A549 (cell line): ENCODE results near the gene CUL4A.

Experiments
- PHF8 ChIP-seq: fragments of 200-600 bp; sonication (generic); IDR thresholded peaks from 2 replicates; pipeline ENCODE4 v1.6.1; 2016; ENCODE audit warnings: low read depth, mild to moderate bottlenecking, antibody characterized with exemption, moderate library complexity, borderline replicate concordance
- TF ChIP-seq, protein P1 (sequence below): fragments of >200 bp; sonication (Bioruptor Twin); formaldehyde crosslinking; IDR thresholded peaks from 3 replicates; pipeline ENCODE4 v1.5.1; 2016

DNA sequence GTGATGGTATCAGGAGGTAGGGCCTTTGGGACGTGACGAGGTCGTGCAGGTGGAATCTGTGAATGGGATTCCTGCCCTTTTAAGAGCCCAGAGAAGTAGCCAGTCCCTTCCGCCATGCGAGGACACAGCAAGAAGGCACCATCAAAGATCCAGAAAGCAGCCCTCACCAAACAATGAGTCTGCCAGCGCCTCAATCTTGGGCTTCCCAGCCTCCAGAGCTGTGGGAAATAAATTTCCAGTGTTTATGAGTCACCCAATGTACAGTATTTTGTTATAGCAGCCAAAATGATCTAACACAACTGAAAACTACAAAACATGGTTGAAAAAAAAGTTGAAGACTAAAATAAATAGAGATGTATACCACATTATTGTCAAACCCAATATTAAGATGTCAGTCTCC lies 70.7 kb downstream of the CUL4A start:
- TF ChIP-seq, protein P1, sequence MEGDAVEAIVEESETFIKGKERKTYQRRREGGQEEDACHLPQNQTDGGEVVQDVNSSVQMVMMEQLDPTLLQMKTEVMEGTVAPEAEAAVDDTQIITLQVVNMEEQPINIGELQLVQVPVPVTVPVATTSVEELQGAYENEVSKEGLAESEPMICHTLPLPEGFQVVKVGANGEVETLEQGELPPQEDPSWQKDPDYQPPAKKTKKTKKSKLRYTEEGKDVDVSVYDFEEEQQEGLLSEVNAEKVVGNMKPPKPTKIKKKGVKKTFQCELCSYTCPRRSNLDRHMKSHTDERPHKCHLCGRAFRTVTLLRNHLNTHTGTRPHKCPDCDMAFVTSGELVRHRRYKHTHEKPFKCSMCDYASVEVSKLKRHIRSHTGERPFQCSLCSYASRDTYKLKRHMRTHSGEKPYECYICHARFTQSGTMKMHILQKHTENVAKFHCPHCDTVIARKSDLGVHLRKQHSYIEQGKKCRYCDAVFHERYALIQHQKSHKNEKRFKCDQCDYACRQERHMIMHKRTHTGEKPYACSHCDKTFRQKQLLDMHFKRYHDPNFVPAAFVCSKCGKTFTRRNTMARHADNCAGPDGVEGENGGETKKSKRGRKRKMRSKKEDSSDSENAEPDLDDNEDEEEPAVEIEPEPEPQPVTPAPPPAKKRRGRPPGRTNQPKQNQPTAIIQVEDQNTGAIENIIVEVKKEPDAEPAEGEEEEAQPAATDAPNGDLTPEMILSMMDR = no peak
- TF ChIP-seq PHF8 = no peak
